ENCODE results near the gene GABRG3.

GABRG3 gene

GRCh38 chr15:27249760-27250109 is 278.8 kb downstream of the GABRG3 start:
- DNase-seq (ENCODE audit: low spot score): no peak
- in situ Hi-C loops (cut with MboI; ENCODE audit: low pct_unique_long_range_greater_than_20kb, low sequenced_read_pairs, unreplicated experiment): no loop called here
- no peak for TF ChIP-seq CTCF (IDR thresholded peaks at IDR 0.05; ENCODE audit: extremely low read depth, insufficient read depth, missing control alignments)

DNA sequence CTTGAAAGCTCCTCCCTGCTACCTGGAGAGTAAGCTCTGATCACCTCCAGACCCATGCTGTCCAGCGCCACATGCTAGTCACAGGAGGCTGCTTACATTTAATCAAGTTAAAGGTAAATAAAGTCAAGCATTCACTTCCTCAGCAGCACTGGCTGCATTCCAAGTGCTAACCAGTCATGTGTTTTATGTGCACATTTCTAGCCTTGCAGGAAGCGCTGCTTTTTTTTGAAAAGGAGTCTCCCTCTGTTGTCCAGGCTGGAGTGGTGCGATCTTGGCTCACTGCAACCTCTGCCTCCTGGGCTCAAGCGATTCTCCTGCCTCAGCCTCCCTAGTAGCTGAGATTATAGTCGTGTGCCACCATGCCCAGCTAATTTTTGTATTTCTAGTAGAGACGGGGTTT is 279.2 kb downstream of the GABRG3 start:
- in situ Hi-C loops (cut with MboI; ENCODE audit: low pct_unique_long_range_greater_than_20kb, low sequenced_read_pairs, unreplicated experiment): no loop called here
- no peak for DNase-seq (ENCODE audit: low spot score)
- no peak for TF ChIP-seq CTCF (IDR thresholded peaks at IDR 0.05; ENCODE audit: extremely low read depth, insufficient read depth, missing control alignments)

DNA sequence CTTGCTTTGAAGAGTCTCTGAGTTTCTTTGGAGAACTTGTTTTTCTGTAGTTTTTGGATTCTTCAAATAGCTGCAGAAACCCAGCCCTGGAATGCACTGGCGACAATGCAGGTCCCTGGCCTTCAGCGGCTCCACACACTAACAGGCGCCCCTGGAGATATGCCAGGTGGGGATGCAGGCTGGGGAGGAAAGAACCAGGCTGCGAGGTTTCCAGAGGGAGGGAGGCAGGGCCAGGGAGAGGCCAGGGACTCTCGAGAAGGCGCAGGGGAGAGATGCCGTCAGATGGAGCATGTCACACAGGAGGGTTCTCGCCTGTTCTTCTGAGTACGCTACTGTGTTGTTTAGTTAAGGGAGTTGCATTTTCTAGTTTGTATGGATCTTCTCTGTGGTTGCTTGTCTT is 283.1 kb downstream of the GABRG3 start:
- TF ChIP-seq CTCF (IDR thresholded peaks at IDR 0.05; ENCODE audit: extremely low read depth, insufficient read depth, missing control alignments): no peak
- DNase-seq (ENCODE audit: low spot score): no peak
- in situ Hi-C loops (cut with MboI; ENCODE audit: low pct_unique_long_range_greater_than_20kb, low sequenced_read_pairs, unreplicated experiment): no loop called here

- DNase-seq (ENCODE audit: low spot score): no peak
- TF ChIP-seq CTCF (IDR thresholded peaks at IDR 0.05; ENCODE audit: extremely low read depth, insufficient read depth, missing control alignments): no peak
- in situ Hi-C loops (cut with MboI; ENCODE audit: low pct_unique_long_range_greater_than_20kb, low sequenced_read_pairs, unreplicated experiment): no loop called here
Measured at GRCh38 chr15:27254801-27255200, 283.8 kb downstream of the GABRG3 start.

GRCh38 chr15:27256446-27256845 is 285.5 kb downstream of the GABRG3 start:
- in situ Hi-C loops (cut with MboI; ENCODE audit: low pct_unique_long_range_greater_than_20kb, low sequenced_read_pairs, unreplicated experiment): no loop called here
- TF ChIP-seq CTCF (IDR thresholded peaks at IDR 0.05; ENCODE audit: extremely low read depth, insufficient read depth, missing control alignments): no peak
- no peak for DNase-seq (ENCODE audit: low spot score)

DNA sequence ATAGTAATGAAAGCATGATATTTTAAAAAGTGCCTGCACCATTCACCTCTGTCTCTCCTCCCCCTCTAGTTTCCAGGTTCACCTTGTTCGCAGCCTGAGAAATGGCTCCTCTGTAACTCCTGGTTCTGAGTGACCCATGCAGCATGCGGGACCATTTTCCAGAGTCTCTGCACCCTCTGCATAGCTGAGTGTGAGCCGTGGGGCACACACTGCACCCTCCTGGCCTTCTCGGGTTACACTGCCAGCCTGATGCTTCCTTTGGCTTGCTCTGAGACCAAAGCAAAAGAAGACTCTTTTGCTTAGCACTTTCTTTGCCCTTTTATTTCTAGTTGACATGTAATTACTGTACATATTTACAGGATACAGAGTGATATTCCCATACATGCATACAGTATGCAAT is 287.3 kb downstream of the GABRG3 start:
- no peak for TF ChIP-seq CTCF (IDR thresholded peaks at IDR 0.05; ENCODE audit: extremely low read depth, insufficient read depth, missing control alignments)
- no peak for DNase-seq (ENCODE audit: low spot score)
- in situ Hi-C loops (cut with MboI; ENCODE audit: low pct_unique_long_range_greater_than_20kb, low sequenced_read_pairs, unreplicated experiment): no loop called here

- in situ Hi-C loops (cut with MboI; ENCODE audit: low pct_unique_long_range_greater_than_20kb, low sequenced_read_pairs, unreplicated experiment): no loop called here
- TF ChIP-seq CTCF (IDR thresholded peaks at IDR 0.05; ENCODE audit: extremely low read depth, insufficient read depth, missing control alignments): no peak
- no peak for DNase-seq (ENCODE audit: low spot score)
Measured at GRCh38 chr15:27260523-27260922, 289.5 kb downstream of the GABRG3 start.
